LNCaP clone FGC (cell line): Measurements from ENCODE around the gene NANOS2.
"Not testable (repeated sequence)": the region's sequence is repeated elsewhere in the genome, so short reads cannot be mapped to it uniquely, and the experiment has no call there.

Experiments used
- DNase-seq: peaks from one replicate; pipeline ENCODE4 v3.0.0-alpha.2; 2011; ENCODE audit warnings: low read depth
- H3K4me3 ChIP-seq: 2 replicates; pipeline ENCODE4 v1.5.1; 2011; ENCODE audit warnings: mild to moderate bottlenecking, low read depth, low read length, control low read depth
- TF ChIP-seq, protein P1 (sequence below): IDR thresholded peaks from 2 replicates; pipeline ENCODE4 v1.5.1; 2012; ENCODE audit warnings: mild to moderate bottlenecking; ENCODE audit not compliant: control insufficient read depth, insufficient read depth; ENCODE audit errors: extremely low read depth

Gene NANOS2

DNA sequence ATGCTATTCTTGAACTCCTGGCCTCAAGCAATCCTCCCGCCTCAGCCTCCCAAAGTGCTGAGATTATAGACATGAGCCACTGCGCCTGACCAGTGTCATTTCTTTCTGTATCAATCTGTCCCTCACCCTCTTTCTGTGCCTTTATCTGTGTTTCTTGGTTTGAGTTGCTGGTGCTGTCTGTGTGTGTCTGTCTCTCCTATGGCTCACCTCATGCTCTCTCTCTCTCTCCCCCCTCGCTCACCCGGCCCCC, 38.5 kb downstream of the NANOS2 start:
- no peak for DNase-seq
- TF ChIP-seq, protein P1, sequence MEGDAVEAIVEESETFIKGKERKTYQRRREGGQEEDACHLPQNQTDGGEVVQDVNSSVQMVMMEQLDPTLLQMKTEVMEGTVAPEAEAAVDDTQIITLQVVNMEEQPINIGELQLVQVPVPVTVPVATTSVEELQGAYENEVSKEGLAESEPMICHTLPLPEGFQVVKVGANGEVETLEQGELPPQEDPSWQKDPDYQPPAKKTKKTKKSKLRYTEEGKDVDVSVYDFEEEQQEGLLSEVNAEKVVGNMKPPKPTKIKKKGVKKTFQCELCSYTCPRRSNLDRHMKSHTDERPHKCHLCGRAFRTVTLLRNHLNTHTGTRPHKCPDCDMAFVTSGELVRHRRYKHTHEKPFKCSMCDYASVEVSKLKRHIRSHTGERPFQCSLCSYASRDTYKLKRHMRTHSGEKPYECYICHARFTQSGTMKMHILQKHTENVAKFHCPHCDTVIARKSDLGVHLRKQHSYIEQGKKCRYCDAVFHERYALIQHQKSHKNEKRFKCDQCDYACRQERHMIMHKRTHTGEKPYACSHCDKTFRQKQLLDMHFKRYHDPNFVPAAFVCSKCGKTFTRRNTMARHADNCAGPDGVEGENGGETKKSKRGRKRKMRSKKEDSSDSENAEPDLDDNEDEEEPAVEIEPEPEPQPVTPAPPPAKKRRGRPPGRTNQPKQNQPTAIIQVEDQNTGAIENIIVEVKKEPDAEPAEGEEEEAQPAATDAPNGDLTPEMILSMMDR, result no peak
- H3K4me3 ChIP-seq, result no peak overlapping the region

DNA sequence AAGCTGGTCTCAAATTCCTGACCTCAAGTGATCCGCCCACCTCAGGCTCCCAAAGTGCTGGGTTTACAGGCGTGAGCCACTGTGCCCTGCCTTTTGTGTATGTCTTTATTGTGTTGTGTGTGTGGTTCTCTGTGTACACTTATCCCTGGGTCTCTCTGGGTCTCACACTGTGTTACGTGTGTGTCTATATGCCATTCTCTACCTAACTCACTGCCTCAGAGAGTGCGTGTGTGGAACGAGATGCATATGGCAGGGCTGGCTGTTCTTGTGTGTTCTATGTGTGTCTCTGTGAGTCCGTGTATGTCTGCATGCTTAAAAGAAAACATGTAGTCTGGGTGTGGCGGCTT, 40.0 kb downstream of the NANOS2 start:
- DNase-seq, result no peak
- TF ChIP-seq, protein P1, result no peak

GRCh38 chr19:45873219-45873772, 41.3 kb downstream of the NANOS2 start:
- TF ChIP-seq, protein P1, result no peak
- DNase-seq, result no peak
- no peak overlapping the region for H3K4me3 ChIP-seq

More for the DNA sequence above, 40.0 kb downstream of the NANOS2 start:
- no peak overlapping the region for H3K4me3 ChIP-seq

DNA sequence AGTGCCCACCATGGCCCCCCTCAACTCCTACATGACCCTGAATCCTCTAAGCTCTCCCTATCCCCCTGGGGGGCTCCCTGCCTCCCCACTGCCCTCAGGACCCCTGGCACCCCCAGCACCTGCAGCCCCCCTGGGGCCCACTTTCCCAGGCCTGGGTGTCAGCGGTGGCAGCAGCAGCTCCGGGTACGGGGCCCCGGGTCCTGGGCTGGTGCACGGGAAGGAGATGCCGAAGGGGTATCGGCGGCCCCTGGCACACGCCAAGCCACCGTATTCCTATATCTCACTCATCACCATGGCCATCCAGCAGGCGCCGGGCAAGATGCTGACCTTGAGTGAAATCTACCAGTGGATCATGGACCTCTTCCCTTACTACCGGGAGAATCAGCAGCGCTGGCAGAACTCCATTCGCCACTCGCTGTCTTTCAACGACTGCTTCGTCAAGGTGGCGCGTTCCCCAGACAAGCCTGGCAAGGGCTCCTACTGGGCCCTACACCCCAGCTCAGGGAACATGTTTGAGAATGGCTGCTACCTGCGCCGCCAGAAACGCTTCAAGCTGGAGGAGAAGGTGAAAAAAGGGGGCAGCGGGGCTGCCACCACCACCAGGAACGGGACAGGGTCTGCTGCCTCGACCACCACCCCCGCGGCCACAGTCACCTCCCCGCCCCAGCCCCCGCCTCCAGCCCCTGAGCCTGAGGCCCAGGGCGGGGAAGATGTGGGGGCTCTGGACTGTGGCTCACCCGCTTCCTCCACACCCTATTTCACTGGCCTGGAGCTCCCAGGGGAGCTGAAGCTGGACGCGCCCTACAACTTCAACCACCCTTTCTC, 42.3 kb downstream of the NANOS2 start:
- TF ChIP-seq, protein P1, result no peak
- no peak overlapping the region for H3K4me3 ChIP-seq
- DNase-seq, result no peak

DNA sequence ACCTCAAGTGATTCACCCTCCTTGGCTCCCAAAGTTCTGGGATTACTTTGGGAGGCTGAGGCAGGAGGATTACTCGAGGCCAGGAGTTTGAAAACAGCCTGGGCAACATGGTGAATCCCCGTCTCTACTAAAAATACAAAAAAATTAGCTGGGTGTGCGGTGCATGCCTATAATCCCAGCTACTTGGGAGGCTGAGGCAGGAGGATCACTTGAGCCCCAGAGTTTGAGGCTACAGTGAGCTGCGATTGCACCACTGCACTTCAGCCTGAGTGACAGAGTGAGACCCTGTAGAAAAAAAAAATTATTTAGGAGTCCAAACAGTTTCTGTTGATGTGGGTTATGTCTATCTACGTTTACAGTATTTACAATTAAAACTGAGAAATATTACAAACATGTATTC, 43.8 kb downstream of the NANOS2 start:
- no peak for DNase-seq
- H3K4me3 ChIP-seq, result no peak overlapping the region
- TF ChIP-seq, protein P1, result no peak

DNA sequence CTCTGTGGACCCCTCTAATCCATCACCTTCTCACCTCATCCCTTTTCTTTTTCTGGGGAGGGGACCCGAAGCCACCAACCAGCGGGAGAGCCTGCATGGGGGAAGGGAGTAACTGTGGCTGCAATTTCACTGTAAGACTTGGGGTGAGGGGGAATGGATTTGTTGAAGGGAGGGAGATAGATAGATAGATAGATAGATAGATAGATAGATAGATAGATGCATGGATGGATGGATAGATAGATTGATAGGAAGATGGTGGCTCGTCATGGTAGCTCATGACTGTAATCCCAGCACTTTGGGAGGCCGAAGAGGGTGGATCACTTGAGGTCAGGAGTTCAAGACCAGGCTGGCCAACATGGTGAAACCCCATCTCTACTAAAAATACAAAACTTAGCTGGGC, 47.3 kb downstream of the NANOS2 start:
- not testable (repeated sequence) for H3K4me3 ChIP-seq, DNase-seq

GRCh38 chr19:45866400-45867176, 48.0 kb downstream of the NANOS2 start:
- TF ChIP-seq, protein P1, result no peak
- no peak for DNase-seq

More at GRCh38 chr19:45866400-45867176, 48.0 kb downstream of the NANOS2 start:
- no peak overlapping the region for H3K4me3 ChIP-seq
